Esophagus squamous epithelium (tissue), 5 donors: ENCODE data around the gene CKLF. TPM values are rescaled to one million over a fixed set of nuclear protein-coding genes. Genes with fewer than 3 reads are reported as not detected.

Source experiments
- DNase-seq: peaks from one replicate; lab custom pipeline; 2025; lab: John Stamatoyannopoulos, UW
- H3K27ac ChIP-seq, 4 donors: fragments of 200-600 bp; sonication (generic); one replicate each; pipeline ENCODE4 v1.5.1; 2016 to 2019; ENCODE audit warnings: mild to moderate bottlenecking in 1 of 4
- H3K27me3 ChIP-seq, 4 donors: fragments of 200-600 bp; sonication (generic); 1 replicate in 3 of 4; 2 replicates in 1 of 4; pipeline versions ENCODE4 v1.5.1 to v1.6.0; 2017 to 2021; ENCODE audit warnings: antibody characterized with exemption in 1 of 4
- H3K36me3 ChIP-seq, 3 donors: fragments of 200-600 bp; sonication (generic); one replicate each; pipeline ENCODE4 v1.5.1; 2016 to 2019
- H3K4me1 ChIP-seq, 3 donors: fragments of 200-600 bp; sonication (generic); one replicate each; pipeline ENCODE4 v1.5.1; 2017 to 2019
- H3K4me3 ChIP-seq, 4 donors: fragments of 200-600 bp; sonication (generic); 1 replicate in 3 of 4; 2 replicates in 1 of 4; pipeline ENCODE4 v1.5.1; 2016 to 2019; ENCODE audit warnings: mild to moderate bottlenecking in 2 of 4, moderate library complexity in 1 of 4
- H3K9me3 ChIP-seq, 3 donors: fragments of 200-600 bp; sonication (generic); one replicate each; pipeline ENCODE4 v1.5.1; 2016 to 2019
- CTCF ChIP-seq, 6 experiments: fragments of 450-650 bp in 4 of 6; fragments of 200-600 bp in 2 of 6; sonication (generic) in 2 of 6; IDR thresholded peaks; one replicate each; pipeline ENCODE4 v1.5.1; 2016 to 2019; ENCODE audit warnings: antibody characterized with exemption in 6 of 6, mild to moderate bottlenecking in 4 of 6, moderate library complexity in 4 of 6
- POLR2A ChIP-seq, 4 donors: fragments of 450-650 bp; IDR thresholded peaks; one replicate each; pipeline ENCODE4 v1.6.1; 2017; ENCODE audit warnings: antibody characterized with exemption in 4 of 4, mild to moderate bottlenecking in 4 of 4, moderate library complexity in 3 of 4
- WGBS, 2 donors: methylation state at CpG; one replicate each; pipeline ENCODE4 v1.1.5; 2018; 5-methylcytosine and 5-hydroxymethylcytosine counted together
- intact Hi-C: fragments of 100-400 bp; cut with DNase I; formaldehyde crosslinking; loops from one replicate; pipeline ENCODE4 v1.15.0; 2022
- total RNA-seq, 4 donors: library from RNA; depleted of rRNA; stranded (reverse); fragments of >200 nt; gene quantifications; one replicate each; pipeline ENCODE4 v1.1.0, GENCODE V29; 2016
- donor health status: DM: yes; HTN: yes; CAD: no.

The CKLF gene
- total RNA-seq, 4 donors from 2014 or later, result 8.6 to 34.1 (median 16.9) TPM

GRCh38 chr16:66553223-66553622 is 847 bp downstream of the CKLF start:
- DNase-seq, result no peak
- WGBS, 2 donors, result 43 to 46% methylated on average over 8 of the region's 8 CpGs
- intact Hi-C loops, result no loop called here
- H3K27ac ChIP-seq, result peak overlapping the region in 3 of 4 donors; percentile 83 to 97 (median 95)
- TF ChIP-seq CTCF (IDR thresholded peaks at IDR 0.05) (no peak), POLR2A (IDR thresholded peaks at IDR 0.05) (no peak)
- H3K9me3 ChIP-seq, result no peaks in the 10 kb centered on the region
- no peaks in the 10 kb centered on the region for H3K36me3 ChIP-seq
- peak overlapping the region; percentile 36 to 79 (median 62) for H3K4me3 ChIP-seq
- H3K27me3 ChIP-seq, result no peaks in the 10 kb centered on the region
- peaks cover 27 to 76% (median 30%) of the 10 kb centered on the region in 3 donors for H3K4me1 ChIP-seq

GRCh38 chr16:66554021-66554420 is 1.6 kb downstream of the CKLF start:
- Histone ChIP-seq H3K36me3 (peaks cover 0 to 5% (median 0%) of the 10 kb centered on the region in 3 donors), H3K27me3 (no peaks in the 10 kb centered on the region), H3K9me3 (no peaks in the 10 kb centered on the region), H3K4me1 (peaks cover 23 to 68% (median 27%) of the 10 kb centered on the region in 3 donors), H3K4me3 (peak overlapping the region in 3 of 4 donors; percentile 59 to 79 (median 65)), H3K27ac (peak overlapping the region in 2 of 4 donors; percentile 95 to 97)
- 84 to 96% methylated on average over 3 of the region's 3 CpGs for WGBS, 2 donors
- no peak for DNase-seq
- intact Hi-C loops, result no loop called here
- TF ChIP-seq POLR2A (IDR thresholded peaks at IDR 0.05) (no peak), CTCF (IDR thresholded peaks at IDR 0.05) (no peak)

- Histone ChIP-seq H3K27ac (peak overlapping the region in 1 of 4 donors; percentile 1), H3K36me3 (peaks cover 0 to 9% (median 0%) of the 10 kb centered on the region in 3 donors), H3K4me3 (peak overlapping the region in 1 of 4 donors; percentile 59), H3K27me3 (no peaks in the 10 kb centered on the region), H3K4me1 (peaks cover 22 to 64% (median 27%) of the 10 kb centered on the region in 3 donors), H3K9me3 (no peaks in the 10 kb centered on the region)
- DNase-seq, result no peak
- no peak for TF ChIP-seq POLR2A (IDR thresholded peaks at IDR 0.05)
- TF ChIP-seq CTCF (IDR thresholded peaks at IDR 0.05), result no peak
- WGBS, 2 donors, result 87% methylated on average over 6 of the region's 6 CpGs
- intact Hi-C loops, result no loop called here
Observed at GRCh38 chr16:66554495-66554894, 2.1 kb downstream of the CKLF start.

- intact Hi-C loops, result no loop called here
- 85 to 89% methylated on average over 1 of the region's 1 CpG for WGBS, 2 donors
- no peak overlapping the region for H3K4me3 ChIP-seq
Observed at GRCh38 chr16:66560107-66560506, 7.7 kb downstream of the CKLF start.

More at GRCh38 chr16:66560107-66560506, 7.7 kb downstream of the CKLF start:
- no peak for TF ChIP-seq CTCF (IDR thresholded peaks at IDR 0.05)
- TF ChIP-seq POLR2A (IDR thresholded peaks at IDR 0.05), result no peak
- Histone ChIP-seq H3K4me1 (peaks cover 0 to 12% (median 0%) of the 10 kb centered on the region in 3 donors), H3K36me3 (peaks cover 0 to 51% (median 0%) of the 10 kb centered on the region in 3 donors), H3K27me3 (no peaks in the 10 kb centered on the region), H3K9me3 (no peaks in the 10 kb centered on the region), H3K27ac (no peak overlapping the region)
- DNase-seq, result no peak
